Osteocyte (in vitro differentiated cells): Measurements from ENCODE around the gene MRPL19. TPM values are rescaled to one million over a fixed set of nuclear protein-coding genes. Genes with fewer than 3 reads are reported as not detected.

Experiments
- DNase-seq: peaks from one replicate; pipeline ENCODE4 v3.0.0; 2021; ENCODE audit warnings: mixed read lengths; ENCODE audit not compliant: unreplicated experiment; ENCODE audit errors: extremely low spot score
- H3K27ac Mint-ChIP-seq: one replicate; pipeline ENCODE4 v1.8.0; 2021; ENCODE audit warnings: mild to moderate bottlenecking, mixed read lengths; ENCODE audit not compliant: unreplicated experiment
- H3K27me3 Mint-ChIP-seq: one replicate; pipeline ENCODE4 v1.8.0; 2021; ENCODE audit warnings: mixed read lengths; ENCODE audit not compliant: unreplicated experiment
- H3K36me3 Mint-ChIP-seq: one replicate; pipeline ENCODE4 v1.8.0; 2021; ENCODE audit warnings: mixed read lengths; ENCODE audit not compliant: unreplicated experiment
- H3K4me1 Mint-ChIP-seq: one replicate; pipeline ENCODE4 v1.8.0; 2021; ENCODE audit warnings: mixed read lengths; ENCODE audit not compliant: unreplicated experiment
- H3K4me3 Mint-ChIP-seq: one replicate; pipeline ENCODE4 v1.8.0; 2021; ENCODE audit warnings: mild to moderate bottlenecking, moderate library complexity, mixed read lengths; ENCODE audit not compliant: unreplicated experiment
- H3K9me3 Mint-ChIP-seq: one replicate; pipeline ENCODE4 v1.8.0; 2021; ENCODE audit warnings: mixed read lengths; ENCODE audit not compliant: unreplicated experiment
- CTCF ChIP-seq: fragments of 200-600 bp; sonication (generic); IDR thresholded peaks from 2 replicates; pipeline ENCODE4 v1.5.0; 2021; ENCODE audit warnings: antibody characterized with exemption, mild to moderate bottlenecking, moderate library complexity
- total RNA-seq: library from RNA; stranded (reverse); gene quantifications from 2 replicates; pipeline ENCODE4 v1.2.1, GENCODE V29; 2021

MRPL19 gene
- total RNA-seq, 1 donor from 2014 or later, result 46.6 TPM

GRCh38 chr2:75633620-75634019 is 13.0 kb upstream of the MRPL19 start:
- H3K27ac Mint-ChIP-seq, result no peak overlapping the region
- H3K4me1 Mint-ChIP-seq, result peaks cover 14% of the 10 kb centered on the region
- H3K36me3 Mint-ChIP-seq, result no peaks in the 10 kb centered on the region
- H3K4me3 Mint-ChIP-seq, result no peak overlapping the region
- no peaks in the 10 kb centered on the region for H3K9me3 Mint-ChIP-seq
- no peak for TF ChIP-seq CTCF
- peaks cover 23% of the 10 kb centered on the region for H3K27me3 Mint-ChIP-seq
- DNase-seq, result no peak

GRCh38 chr2:75634945-75635344 is 11.6 kb upstream of the MRPL19 start:
- Mint-ChIP-seq H3K27ac (no peak overlapping the region), H3K27me3 (peaks cover 33% of the 10 kb centered on the region), H3K4me1 (peaks cover 14% of the 10 kb centered on the region), H3K4me3 (no peak overlapping the region), H3K9me3 (no peaks in the 10 kb centered on the region), H3K36me3 (no peaks in the 10 kb centered on the region)
- no peak for DNase-seq
- TF ChIP-seq CTCF, result no peak

GRCh38 chr2:75637568-75637967 is 9.0 kb upstream of the MRPL19 start:
- no peak overlapping the region for H3K4me3 Mint-ChIP-seq
- peaks cover 13% of the 10 kb centered on the region for H3K4me1 Mint-ChIP-seq
- peaks cover 33% of the 10 kb centered on the region for H3K27me3 Mint-ChIP-seq
- no peak overlapping the region for H3K27ac Mint-ChIP-seq
- H3K36me3 Mint-ChIP-seq, result no peaks in the 10 kb centered on the region
- no peaks in the 10 kb centered on the region for H3K9me3 Mint-ChIP-seq
- TF ChIP-seq CTCF, result no peak
- no peak for DNase-seq

GRCh38 chr2:75640621-75641121 is 5.9 kb upstream of the MRPL19 start:
- peaks cover 33% of the 10 kb centered on the region for H3K27me3 Mint-ChIP-seq
- TF ChIP-seq CTCF, result peak; percentile 98
- no peak overlapping the region for H3K4me3 Mint-ChIP-seq
- H3K4me1 Mint-ChIP-seq, result peaks cover 9% of the 10 kb centered on the region
- peak overlapping the region; percentile 51 for H3K27ac Mint-ChIP-seq
- no peaks in the 10 kb centered on the region for H3K36me3 Mint-ChIP-seq
- H3K9me3 Mint-ChIP-seq, result no peaks in the 10 kb centered on the region
- DNase-seq, result no peak

GRCh38 chr2:75641587-75641986 is 5.0 kb upstream of the MRPL19 start:
- Mint-ChIP-seq H3K36me3 (no peaks in the 10 kb centered on the region), H3K9me3 (no peaks in the 10 kb centered on the region), H3K4me1 (peaks cover 14% of the 10 kb centered on the region), H3K4me3 (no peak overlapping the region), H3K27me3 (peaks cover 26% of the 10 kb centered on the region), H3K27ac (no peak overlapping the region)
- no peak for DNase-seq
- no peak for TF ChIP-seq CTCF
